Small intestine (tissue), 7 donors: Measurements from ENCODE around the gene DYNAP. TPM values are rescaled to one million over a fixed set of nuclear protein-coding genes. Genes with fewer than 3 reads are reported as not detected.
A peak's percentile ranks its signal among the peaks of the same experiment; 100 is the strongest.

ENCODE experiments used
- DNase-seq, 2 donors: peaks; one replicate each; pipeline versions ENCODE4 v3.0.0 to v3.0.0-alpha.2; 2013
- FAIRE-seq: peaks from 2 replicates; lab custom pipeline; 2012; peaks lifted over from hg19 to GRCh38; lab: Jason Lieb, UNC
- H3K27ac ChIP-seq, 3 donors: one replicate each; pipeline ENCODE4 v1.5.1; 2013; ENCODE audit warnings: low read length in 2 of 3, mild to moderate bottlenecking in 2 of 3, control low read depth in 1 of 3, inconsistent platforms in 1 of 3, low read depth in 1 of 3, moderate library complexity in 1 of 3
- H3K27me3 ChIP-seq, 3 donors: one replicate each; pipeline ENCODE4 v1.6.1; 2013; ENCODE audit warnings: low read length in 3 of 3, inconsistent platforms in 1 of 3; ENCODE audit not compliant: control insufficient read depth in 3 of 3, insufficient read depth in 3 of 3
- H3K36me3 ChIP-seq, 3 donors: one replicate each; pipeline ENCODE4 v1.6.1; 2013; ENCODE audit warnings: low read length in 3 of 3, inconsistent platforms in 1 of 3, low read depth in 1 of 3, mild to moderate bottlenecking in 1 of 3, moderate library complexity in 1 of 3; ENCODE audit not compliant: control insufficient read depth in 3 of 3, insufficient read depth in 2 of 3
- H3K4me1 ChIP-seq, 3 donors: one replicate each; pipeline ENCODE4 v1.6.1; 2013; ENCODE audit warnings: low read length in 2 of 3, inconsistent platforms in 1 of 3, low read depth in 1 of 3, mild to moderate bottlenecking in 1 of 3, moderate library complexity in 1 of 3; ENCODE audit not compliant: control insufficient read depth in 3 of 3, insufficient read depth in 2 of 3
- H3K4me3 ChIP-seq, 3 donors: one replicate each; pipeline ENCODE4 v1.5.1; 2013; ENCODE audit warnings: low read length in 3 of 3, control low read depth in 1 of 3, inconsistent platforms in 1 of 3, low read depth in 1 of 3, mild to moderate bottlenecking in 1 of 3, moderate library complexity in 1 of 3
- H3K9me3 ChIP-seq, 2 donors: one replicate each; pipeline ENCODE4 v1.6.1; 2013; ENCODE audit warnings: low read depth in 1 of 2, low read length in 1 of 2; ENCODE audit not compliant: control insufficient read depth in 2 of 2, insufficient read depth in 1 of 2
- WGBS, 3 donors: extraction: QIAGEN DNeasy Blood & Tissue Kit; methylation state at CpG; one replicate each; pipeline ENCODE4 v1.1.7; 2013; 5-methylcytosine and 5-hydroxymethylcytosine counted together
- polyA plus RNA-seq, 4 donors: library from polyadenylated mRNA; stranded (reverse) in 3 of 4; unstranded in 1 of 4; fragments of 200-250 nt in 3 of 4; fragments of 120-200 nt in 1 of 4; gene quantifications; one replicate each; pipeline versions ENCODE4 v1.2.1 to v1.2.3, GENCODE V29; 2013
- donor health status: healthy with polysubstance abuse.
- donor health status: control.
- donor health status: control.
- donor health status: Bipolar disorder and iron deficiency.
- donor health status: healthy.

DYNAP gene
- polyA plus RNA-seq, 4 donors: 0.18 TPM; not detected in 3

GRCh38 chr18:54584065-54584464 lies 7.0 kb upstream of the DYNAP start:
- Histone ChIP-seq H3K4me3 (no peak overlapping the region), H3K27ac (no peak overlapping the region), H3K9me3 (no peaks in the 10 kb centered on the region), H3K36me3 (no peaks in the 10 kb centered on the region), H3K4me1 (no peaks in the 10 kb centered on the region), H3K27me3 (no peaks in the 10 kb centered on the region)
- WGBS, 3 donors: 55 to 69% (median 57%) methylated on average over 1 of the region's 1 CpG
- FAIRE-seq (peak; percentile 76), DNase-seq (no peak)

DNA sequence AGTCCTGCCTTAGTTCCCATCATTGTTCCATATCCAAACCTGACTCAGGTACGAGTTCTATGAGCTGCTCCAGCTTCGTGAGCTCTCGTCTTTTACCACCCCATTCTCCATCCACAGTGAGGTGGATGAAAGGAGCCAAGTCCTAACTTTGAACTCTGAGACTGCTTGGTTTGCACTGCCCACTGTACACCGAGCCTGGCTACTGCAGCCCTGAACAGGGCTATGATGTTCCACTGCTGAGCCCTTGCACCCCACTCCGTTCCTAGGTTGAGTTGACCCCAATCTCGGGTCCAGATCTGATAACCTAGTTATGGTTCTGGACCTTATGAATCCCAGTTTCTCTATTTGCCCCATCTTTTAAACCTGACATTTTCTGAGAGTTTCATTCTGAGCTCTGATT lies 5.3 kb upstream of the DYNAP start:
- Histone ChIP-seq H3K9me3 (no peaks in the 10 kb centered on the region), H3K27ac (no peak overlapping the region), H3K36me3 (no peaks in the 10 kb centered on the region), H3K27me3 (no peaks in the 10 kb centered on the region), H3K4me1 (no peaks in the 10 kb centered on the region), H3K4me3 (no peak overlapping the region)
- FAIRE-seq (no peak), DNase-seq (no peak)
- 64 to 78% (median 71%) methylated on average over 6 of the region's 6 CpGs for WGBS, 3 donors

DNA sequence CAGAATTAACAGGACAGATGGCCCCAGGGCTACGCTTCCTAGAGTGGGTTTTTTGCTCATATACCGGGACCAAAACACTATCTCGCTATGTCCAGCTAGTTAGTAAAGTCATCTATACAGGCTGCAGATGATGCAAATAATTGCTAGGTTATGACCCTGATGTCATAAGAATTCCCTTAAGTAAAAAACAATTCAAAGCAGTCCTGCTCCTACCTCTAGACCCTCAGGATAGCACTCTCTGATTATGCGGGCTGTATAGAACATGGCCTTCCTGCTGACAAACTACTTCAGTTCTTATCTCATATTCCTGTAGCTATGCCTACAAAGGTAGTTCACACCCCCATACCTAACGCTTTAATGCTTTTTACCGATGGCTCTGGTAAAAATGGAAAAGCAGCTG lies 13.2 kb downstream of the DYNAP start:
- Histone ChIP-seq H3K9me3 (no peaks in the 10 kb centered on the region), H3K27me3 (no peaks in the 10 kb centered on the region), H3K36me3 (no peaks in the 10 kb centered on the region), H3K4me3 (no peak overlapping the region), H3K4me1 (peaks cover 0 to 11% (median 0%) of the 10 kb centered on the region in 3 donors), H3K27ac (no peak overlapping the region)
- WGBS, 3 donors: 93 to 97% (median 93%) methylated on average over 6 of the region's 6 CpGs
- FAIRE-seq (no peak), DNase-seq (no peak)

- Histone ChIP-seq H3K36me3 (no peaks in the 10 kb centered on the region), H3K27me3 (no peaks in the 10 kb centered on the region), H3K4me3 (peak overlapping the region in 2 of 3 donors; percentile 16 to 36), H3K4me1 (peaks cover 0 to 11% (median 0%) of the 10 kb centered on the region in 3 donors), H3K9me3 (no peaks in the 10 kb centered on the region), H3K27ac (peak overlapping the region; percentile 86 to 95 (median 93))
- DNase-seq (no peak), FAIRE-seq (no peak)
- WGBS, 3 donors: 16 to 65% (median 58%) methylated on average over 9 of the region's 9 CpGs
Measured at GRCh38 chr18:54606835-54607212, 15.8 kb downstream of the DYNAP start.

DNA sequence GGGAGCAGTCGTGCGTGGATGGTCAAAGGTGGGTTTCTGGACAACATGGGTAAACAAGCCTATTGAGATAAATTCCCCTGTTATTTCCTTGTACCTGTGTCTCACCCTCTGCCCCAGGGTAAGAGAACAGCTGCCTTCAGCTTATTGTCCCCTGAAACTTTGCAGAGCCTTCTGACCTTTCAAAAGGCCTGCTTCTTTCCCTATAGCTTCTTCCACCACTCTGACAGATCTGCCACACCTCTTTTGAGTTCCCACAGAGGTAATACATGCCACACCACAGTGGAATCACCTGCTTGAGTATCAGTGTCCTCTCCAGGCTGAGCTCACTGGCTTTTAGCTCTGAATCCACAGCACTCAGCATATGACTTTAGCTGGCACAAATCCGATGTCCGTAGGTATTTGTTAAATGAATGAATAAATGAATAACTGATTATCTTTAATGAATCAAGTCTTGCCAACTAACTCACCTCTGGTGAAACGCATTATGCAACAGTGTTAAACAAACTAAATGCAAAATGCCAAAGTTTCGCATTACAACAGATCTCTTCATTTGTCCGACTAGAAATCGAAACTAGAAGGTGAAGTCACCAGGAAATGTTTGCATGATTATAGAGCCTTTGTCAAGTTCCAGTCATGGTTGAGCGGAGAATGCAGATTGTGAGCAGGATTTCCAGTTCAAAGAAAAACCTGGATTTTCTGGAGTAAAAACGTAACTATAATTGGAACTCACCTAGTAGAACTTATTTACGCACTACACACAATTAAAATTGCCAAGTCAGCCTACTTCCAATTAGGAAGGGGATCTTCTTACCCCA lies 16.4 kb downstream of the DYNAP start:
- Histone ChIP-seq H3K27me3 (no peaks in the 10 kb centered on the region), H3K36me3 (no peaks in the 10 kb centered on the region), H3K27ac (peak overlapping the region; percentile 86 to 95 (median 93)), H3K4me1 (peaks cover 0 to 17% (median 0%) of the 10 kb centered on the region in 3 donors), H3K4me3 (peak overlapping the region in 2 of 3 donors; percentile 33 to 36), H3K9me3 (no peaks in the 10 kb centered on the region)
- FAIRE-seq (peak; percentile 76), DNase-seq (peak; percentile 86 to 88)
- 14 to 55% (median 32%) methylated on average over 11 of the region's 11 CpGs for WGBS, 3 donors

GRCh38 chr18:54608028-54608642 lies 17.1 kb downstream of the DYNAP start:
- no peaks in the 10 kb centered on the region for H3K9me3 ChIP-seq
- DNase-seq: peak in 1 of 2 donors; percentile 21
- H3K36me3 ChIP-seq: no peaks in the 10 kb centered on the region
- 12 to 53% (median 26%) methylated on average over 3 of the region's 3 CpGs for WGBS, 3 donors
- H3K27ac ChIP-seq: peak overlapping the region; percentile 86 to 95 (median 93)
- FAIRE-seq: no peak
- H3K27me3 ChIP-seq: no peaks in the 10 kb centered on the region
- peak overlapping the region in 2 of 3 donors; percentile 33 to 36 for H3K4me3 ChIP-seq
- H3K4me1 ChIP-seq: peaks cover 0 to 21% (median 0%) of the 10 kb centered on the region in 3 donors

- peaks cover 0 to 16% (median 0%) of the 10 kb centered on the region in 3 donors for H3K4me1 ChIP-seq
- peaks cover 0 to 3% of the 10 kb centered on the region in 2 donors for H3K9me3 ChIP-seq
- FAIRE-seq: no peak
- H3K27ac ChIP-seq: no peak overlapping the region
- H3K27me3 ChIP-seq: no peaks in the 10 kb centered on the region
- H3K36me3 ChIP-seq: no peaks in the 10 kb centered on the region
- DNase-seq: no peak
- H3K4me3 ChIP-seq: no peak overlapping the region
- WGBS, 3 donors: 56 to 64% (median 60%) methylated on average over 2 of the region's 2 CpGs
Measured at GRCh38 chr18:54611816-54612215, 20.8 kb downstream of the DYNAP start.

GRCh38 chr18:54612237-54612636 lies 21.2 kb downstream of the DYNAP start:
- Histone ChIP-seq H3K27ac (peak overlapping the region in 1 of 3 donors; percentile 13), H3K4me3 (no peak overlapping the region), H3K9me3 (peaks cover 0 to 3% of the 10 kb centered on the region in 2 donors), H3K36me3 (no peaks in the 10 kb centered on the region), H3K4me1 (peaks cover 0 to 13% (median 0%) of the 10 kb centered on the region in 3 donors), H3K27me3 (no peaks in the 10 kb centered on the region)
- DNase-seq (peak; percentile 30 to 59), FAIRE-seq (no peak)
- 10 to 44% (median 11%) methylated on average over 4 of the region's 4 CpGs for WGBS, 3 donors
